Activated T-helper 1 cell treated with anti-CD3 and anti-CD28 coated beads, Interleukin-12 subunit alpha, Interleukin-12 subunit beta, Interleukin-2, Interleukin-4 antibody, amounts not matched to agents 30 ng/mL and 10 ng/mL and 1 ng/mL, durations not matched to agents 14 hours and 24 hours and 36 hours (primary cell): ENCODE measurements around the gene AGBL1. TPM values are rescaled to one million over a fixed set of nuclear protein-coding genes. Genes with fewer than 3 reads are reported as not detected.
"Not testable (repeated sequence)": the region's sequence is repeated elsewhere in the genome, so short reads cannot be mapped to it uniquely, and the experiment has no call there.

Experiments used
- DNase-seq: peaks from one replicate; pipeline ENCODE4 v3.0.0; 2021; ENCODE audit warnings: low spot score
- H3K27ac Mint-ChIP-seq: one replicate; pipeline ENCODE4 v1.8.0; 2021; ENCODE audit warnings: mild to moderate bottlenecking, mixed read lengths
- H3K27me3 Mint-ChIP-seq: one replicate; pipeline ENCODE4 v1.8.0; 2022; ENCODE audit warnings: mild to moderate bottlenecking, moderate library complexity, mixed read lengths; ENCODE audit not compliant: insufficient read depth
- H3K36me3 Mint-ChIP-seq: one replicate; pipeline ENCODE4 v1.8.0; 2021; ENCODE audit warnings: low read depth, mixed read lengths
- H3K4me1 Mint-ChIP-seq: one replicate; pipeline ENCODE4 v1.8.0; 2021; ENCODE audit warnings: low read depth, mixed read lengths
- H3K4me3 Mint-ChIP-seq: one replicate; pipeline ENCODE4 v1.8.0; 2021; ENCODE audit warnings: mild to moderate bottlenecking, moderate library complexity, mixed read lengths
- H3K9me3 Mint-ChIP-seq: one replicate; pipeline ENCODE4 v1.8.0; 2021; ENCODE audit warnings: mixed read lengths
- intact Hi-C: fragments of 100-400 bp; cut with micrococcal nuclease; formaldehyde crosslinking; loops from one replicate; pipeline ENCODE4 v1.15.1; 2024
- total RNA-seq: library from RNA; stranded (reverse); gene quantifications from 2 replicates; pipeline ENCODE4 v1.2.3, GENCODE V29; 2022

AGBL1 gene
- total RNA-seq, 1 donor from 2014 or later, result not detected

DNA sequence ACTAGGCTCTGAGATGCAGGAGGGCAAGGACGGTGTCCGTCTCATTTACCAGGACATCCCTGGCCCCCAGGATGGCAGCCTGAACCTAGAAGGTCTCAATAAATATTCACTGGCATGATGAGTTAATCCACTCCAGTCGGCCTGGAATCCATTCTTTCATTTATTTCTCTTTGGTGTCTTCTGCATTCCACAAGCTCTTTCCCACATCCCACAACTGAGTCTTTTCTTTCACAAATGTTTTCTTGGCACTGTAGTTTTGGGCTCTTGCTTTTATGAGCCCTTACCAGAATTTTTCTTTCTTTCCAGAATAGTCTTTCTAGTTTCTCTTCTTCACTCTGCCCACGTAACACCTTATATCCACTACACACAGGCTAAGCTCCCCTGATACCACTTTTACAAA lies 778.0 kb downstream of the AGBL1 start:
- Mint-ChIP-seq H3K4me1 (no peaks in the 10 kb centered on the region), H3K4me3 (no peak overlapping the region), H3K27me3 (no peaks in the 10 kb centered on the region), H3K9me3 (no peaks in the 10 kb centered on the region), H3K27ac (no peak overlapping the region), H3K36me3 (no peaks in the 10 kb centered on the region)
- intact Hi-C loops, result no loop called here
- no peak for DNase-seq

DNA sequence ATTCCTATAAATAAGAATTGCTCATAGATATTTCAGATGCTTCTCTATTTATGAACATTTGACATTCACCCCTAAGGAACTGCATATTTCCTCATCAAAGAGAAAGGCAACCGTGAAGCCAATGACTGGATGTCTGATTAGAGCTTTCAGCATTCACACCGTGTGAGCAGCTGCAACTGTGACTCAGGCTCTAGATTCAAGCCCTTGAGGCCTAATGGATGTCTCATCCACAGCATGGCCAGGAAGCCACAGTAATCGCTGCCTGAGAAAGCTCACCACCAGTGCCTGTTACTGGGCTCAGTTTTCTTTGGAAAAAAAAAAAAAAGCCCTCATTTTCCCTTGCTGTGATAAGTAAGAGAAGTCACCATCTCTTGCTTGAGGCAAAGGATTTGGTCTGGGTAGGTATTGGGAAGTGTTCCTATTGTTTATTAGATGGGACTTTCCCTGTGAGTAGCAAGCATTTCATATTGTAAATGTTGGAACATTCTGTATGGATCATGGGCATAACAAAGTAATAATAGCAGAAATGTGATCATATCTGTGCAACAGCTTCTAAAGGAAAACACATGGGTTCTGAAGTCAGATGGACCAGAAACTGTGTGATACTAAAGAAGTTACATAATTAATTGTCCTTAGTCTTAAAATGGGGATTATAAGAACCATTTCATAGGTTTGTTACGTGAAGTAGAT lies 783.7 kb downstream of the AGBL1 start:
- DNase-seq, result no peak
- Mint-ChIP-seq H3K4me1 (no peaks in the 10 kb centered on the region), H3K27ac (no peak overlapping the region), H3K4me3 (no peak overlapping the region), H3K9me3 (no peaks in the 10 kb centered on the region), H3K36me3 (no peaks in the 10 kb centered on the region), H3K27me3 (no peaks in the 10 kb centered on the region)
- intact Hi-C loops, result no loop called here

DNA sequence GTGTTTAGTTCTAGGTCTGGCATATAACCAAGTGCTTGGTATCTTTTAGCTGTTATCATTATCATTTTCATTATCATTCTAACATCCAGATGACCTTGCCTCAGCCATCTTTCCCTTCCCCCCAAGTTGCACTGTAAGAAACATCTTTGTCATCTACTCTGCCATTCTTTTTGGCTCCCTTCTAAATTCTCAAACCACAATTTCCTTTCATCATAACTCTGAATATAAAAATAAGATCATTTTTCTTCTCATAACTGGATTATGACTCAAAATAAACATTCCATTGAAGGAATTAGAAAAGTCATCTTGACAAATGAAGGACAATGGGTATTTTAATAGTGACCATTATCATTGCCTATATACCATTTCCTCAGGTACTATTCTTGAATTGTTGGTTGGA lies 786.2 kb downstream of the AGBL1 start:
- Mint-ChIP-seq H3K27me3 (no peaks in the 10 kb centered on the region), H3K36me3 (no peaks in the 10 kb centered on the region), H3K9me3 (no peaks in the 10 kb centered on the region), H3K27ac (no peak overlapping the region), H3K4me1 (no peaks in the 10 kb centered on the region), H3K4me3 (no peak overlapping the region)
- intact Hi-C loops, result no loop called here
- DNase-seq, result no peak

DNA sequence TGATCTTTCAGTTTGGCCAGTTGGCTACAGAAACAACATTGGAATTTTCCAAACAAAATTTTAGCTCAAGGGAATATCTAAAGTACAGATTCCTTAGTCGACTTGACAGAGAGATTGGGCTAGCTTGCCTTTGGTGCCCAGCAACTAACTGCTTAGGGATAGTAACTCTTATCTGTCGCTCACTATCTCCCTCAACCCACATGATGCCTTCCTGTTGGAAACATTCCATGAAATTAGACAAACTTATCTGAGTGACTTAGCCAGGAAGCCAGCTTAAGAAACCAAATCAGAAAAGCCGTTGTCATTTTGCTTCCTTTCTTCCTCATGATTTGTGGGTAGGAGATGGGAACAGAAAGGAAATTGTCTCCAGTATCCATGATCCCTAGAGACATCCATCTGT lies 791.2 kb downstream of the AGBL1 start:
- Mint-ChIP-seq H3K9me3 (no peaks in the 10 kb centered on the region), H3K4me3 (no peak overlapping the region), H3K4me1 (no peaks in the 10 kb centered on the region), H3K36me3 (no peaks in the 10 kb centered on the region), H3K27me3 (no peaks in the 10 kb centered on the region), H3K27ac (no peak overlapping the region)
- DNase-seq, result no peak
- intact Hi-C loops, result no loop called here

DNA sequence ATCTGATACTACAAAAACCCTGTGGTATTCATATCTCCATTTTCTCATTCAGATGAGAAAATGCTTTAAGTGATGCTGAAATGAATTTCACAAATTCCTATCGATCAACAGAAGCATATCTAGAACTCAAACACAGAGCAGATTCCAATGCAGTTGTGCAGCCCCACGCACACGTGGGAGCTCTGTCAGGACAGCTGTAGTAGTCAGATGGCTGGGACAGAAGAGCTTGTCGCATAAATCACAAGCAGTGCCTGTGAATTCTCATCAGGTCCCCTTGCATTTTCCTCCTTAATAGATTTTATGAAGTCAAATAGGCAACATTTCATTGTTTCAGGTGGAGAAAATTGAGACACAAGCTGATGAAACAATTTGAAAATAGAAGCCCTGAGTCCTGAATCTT lies 792.3 kb downstream of the AGBL1 start:
- Mint-ChIP-seq H3K36me3 (no peaks in the 10 kb centered on the region), H3K4me1 (no peaks in the 10 kb centered on the region), H3K9me3 (no peaks in the 10 kb centered on the region), H3K27me3 (no peaks in the 10 kb centered on the region), H3K27ac (no peak overlapping the region), H3K4me3 (no peak overlapping the region)
- intact Hi-C loops, result no loop called here
- no peak for DNase-seq

DNA sequence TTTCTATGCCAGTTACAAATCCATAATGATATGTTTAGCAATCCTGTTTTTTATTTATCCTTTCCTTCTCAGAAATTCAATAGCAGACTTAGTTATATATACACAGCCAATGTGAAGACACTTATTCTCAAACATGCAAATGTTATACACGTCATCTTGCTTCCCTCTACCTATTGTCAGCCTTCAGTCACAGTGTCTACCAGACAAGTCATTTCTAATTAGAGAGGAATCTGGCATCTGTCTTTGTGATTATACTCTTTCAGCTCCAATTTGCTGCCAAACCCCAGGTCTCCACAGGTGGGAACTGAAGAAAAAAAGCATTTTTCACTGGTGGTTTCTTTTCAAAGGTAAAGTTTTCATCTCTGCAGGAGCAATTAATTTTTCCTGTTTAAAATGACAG lies 793.1 kb downstream of the AGBL1 start:
- no peak overlapping the region for H3K4me3 Mint-ChIP-seq
- no peaks in the 10 kb centered on the region for H3K27me3 Mint-ChIP-seq
- H3K27ac Mint-ChIP-seq, result no peak overlapping the region
- no peak for DNase-seq
- H3K9me3 Mint-ChIP-seq, result no peaks in the 10 kb centered on the region
- intact Hi-C loops, result no loop called here
- H3K4me1 Mint-ChIP-seq, result no peaks in the 10 kb centered on the region
- H3K36me3 Mint-ChIP-seq, result no peaks in the 10 kb centered on the region

DNA sequence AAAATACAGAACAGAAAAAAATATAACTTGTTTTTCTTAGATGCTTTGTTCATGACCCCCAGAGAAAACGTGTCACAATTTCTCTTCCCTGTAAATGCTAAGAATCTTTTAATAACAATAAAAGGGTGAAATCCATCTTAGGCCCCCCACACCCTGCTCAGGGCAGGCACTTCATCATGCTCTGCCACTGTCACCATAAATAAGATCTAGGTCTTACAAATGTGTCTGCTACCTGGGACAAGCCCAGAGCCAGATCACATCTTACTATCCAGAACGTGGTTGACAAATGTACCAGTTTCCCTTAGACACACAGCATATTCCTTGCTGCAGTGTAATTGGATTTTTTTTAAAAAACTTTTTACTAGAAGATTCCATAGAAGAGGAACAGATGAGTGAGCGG lies 795.4 kb downstream of the AGBL1 start:
- Mint-ChIP-seq H3K27me3 (no peaks in the 10 kb centered on the region), H3K4me3 (no peak overlapping the region), H3K36me3 (no peaks in the 10 kb centered on the region), H3K27ac (no peak overlapping the region), H3K9me3 (no peaks in the 10 kb centered on the region), H3K4me1 (no peaks in the 10 kb centered on the region)
- intact Hi-C loops, result no loop called here
- DNase-seq, result no peak

DNA sequence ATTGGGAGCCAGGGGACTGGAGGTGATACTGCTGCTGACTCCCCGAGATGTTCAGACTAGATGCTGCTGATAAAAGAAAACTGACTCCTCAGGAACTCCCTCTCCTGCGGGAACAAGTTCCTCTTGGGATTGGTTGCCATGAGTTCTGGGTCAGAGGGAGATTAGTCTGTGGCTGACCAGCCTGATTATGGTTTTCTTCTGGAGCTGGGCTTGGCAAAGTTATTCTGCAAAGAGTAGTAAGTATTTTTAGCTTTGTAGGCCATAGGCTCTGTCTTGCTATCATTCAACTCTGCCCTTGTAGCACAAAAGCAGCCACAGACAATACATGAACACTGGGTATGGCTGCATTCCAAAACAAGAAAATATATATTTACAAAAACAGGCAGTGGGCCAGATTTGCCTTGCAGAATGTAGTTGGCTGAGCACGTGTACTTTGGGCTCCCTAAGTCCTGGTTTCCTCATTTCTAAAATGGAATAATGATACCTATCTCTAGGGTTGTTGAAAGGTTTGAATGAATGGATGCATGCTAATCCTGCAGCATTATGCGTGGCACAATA lies 796.8 kb downstream of the AGBL1 start:
- no peaks in the 10 kb centered on the region for H3K4me1 Mint-ChIP-seq
- H3K36me3 Mint-ChIP-seq, result no peaks in the 10 kb centered on the region
- intact Hi-C loops, result no loop called here
- H3K27ac Mint-ChIP-seq, result no peak overlapping the region
- H3K9me3 Mint-ChIP-seq, result no peaks in the 10 kb centered on the region
- H3K4me3 Mint-ChIP-seq, result no peak overlapping the region
- no peak for DNase-seq
- H3K27me3 Mint-ChIP-seq, result no peaks in the 10 kb centered on the region

DNA sequence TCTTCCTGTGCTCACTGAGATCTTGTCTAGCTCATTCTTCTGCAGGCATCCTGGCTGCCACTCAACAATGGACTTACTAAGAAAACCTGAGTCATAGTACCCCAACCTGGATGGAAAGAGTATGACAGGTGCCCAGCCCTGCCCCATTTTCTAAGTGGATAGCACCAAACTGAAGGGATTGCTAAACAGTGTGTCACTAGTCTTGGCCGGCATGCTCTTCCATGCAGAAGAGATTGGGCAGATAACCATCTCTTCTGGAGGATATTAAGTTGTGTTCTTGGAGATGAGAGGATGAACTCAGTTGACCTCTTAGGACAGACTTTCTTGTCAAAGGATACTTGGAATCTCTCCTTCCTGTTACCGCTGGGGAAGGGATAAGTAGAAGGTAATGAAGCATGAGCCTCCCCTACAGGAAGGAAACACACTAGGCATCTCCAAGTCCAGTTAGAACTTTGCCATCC lies 797.5 kb downstream of the AGBL1 start:
- no peaks in the 10 kb centered on the region for H3K4me1 Mint-ChIP-seq
- H3K9me3 Mint-ChIP-seq, result no peaks in the 10 kb centered on the region
- no peaks in the 10 kb centered on the region for H3K36me3 Mint-ChIP-seq
- intact Hi-C loops, result no loop called here
- DNase-seq, result no peak
- no peak overlapping the region for H3K4me3 Mint-ChIP-seq
- no peaks in the 10 kb centered on the region for H3K27me3 Mint-ChIP-seq
- no peak overlapping the region for H3K27ac Mint-ChIP-seq

DNA sequence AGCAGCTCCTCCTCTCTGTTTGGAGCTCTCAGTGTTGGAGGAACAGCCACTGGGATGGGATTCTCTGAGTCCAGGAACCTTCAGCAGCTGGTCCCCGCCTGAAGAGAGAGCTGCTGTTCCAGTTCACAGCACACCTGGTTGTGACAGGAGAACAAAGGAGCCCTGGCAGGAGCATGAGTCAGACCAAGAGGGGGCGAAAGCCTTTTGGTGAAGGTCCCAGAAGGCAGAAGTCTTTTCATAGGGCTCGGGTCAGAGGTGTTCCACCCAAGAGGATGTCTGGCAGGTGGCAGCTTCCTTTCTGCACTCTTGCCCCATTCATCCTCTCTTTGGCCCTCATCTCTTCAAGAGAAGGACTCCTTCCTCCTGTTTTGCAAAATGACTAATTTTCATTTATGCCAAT lies 799.2 kb downstream of the AGBL1 start:
- H3K4me3 Mint-ChIP-seq, H3K9me3 Mint-ChIP-seq, H3K27ac Mint-ChIP-seq, H3K4me1 Mint-ChIP-seq, DNase-seq, H3K36me3 Mint-ChIP-seq, intact Hi-C loops, H3K27me3 Mint-ChIP-seq: not testable (repeated sequence)

DNA sequence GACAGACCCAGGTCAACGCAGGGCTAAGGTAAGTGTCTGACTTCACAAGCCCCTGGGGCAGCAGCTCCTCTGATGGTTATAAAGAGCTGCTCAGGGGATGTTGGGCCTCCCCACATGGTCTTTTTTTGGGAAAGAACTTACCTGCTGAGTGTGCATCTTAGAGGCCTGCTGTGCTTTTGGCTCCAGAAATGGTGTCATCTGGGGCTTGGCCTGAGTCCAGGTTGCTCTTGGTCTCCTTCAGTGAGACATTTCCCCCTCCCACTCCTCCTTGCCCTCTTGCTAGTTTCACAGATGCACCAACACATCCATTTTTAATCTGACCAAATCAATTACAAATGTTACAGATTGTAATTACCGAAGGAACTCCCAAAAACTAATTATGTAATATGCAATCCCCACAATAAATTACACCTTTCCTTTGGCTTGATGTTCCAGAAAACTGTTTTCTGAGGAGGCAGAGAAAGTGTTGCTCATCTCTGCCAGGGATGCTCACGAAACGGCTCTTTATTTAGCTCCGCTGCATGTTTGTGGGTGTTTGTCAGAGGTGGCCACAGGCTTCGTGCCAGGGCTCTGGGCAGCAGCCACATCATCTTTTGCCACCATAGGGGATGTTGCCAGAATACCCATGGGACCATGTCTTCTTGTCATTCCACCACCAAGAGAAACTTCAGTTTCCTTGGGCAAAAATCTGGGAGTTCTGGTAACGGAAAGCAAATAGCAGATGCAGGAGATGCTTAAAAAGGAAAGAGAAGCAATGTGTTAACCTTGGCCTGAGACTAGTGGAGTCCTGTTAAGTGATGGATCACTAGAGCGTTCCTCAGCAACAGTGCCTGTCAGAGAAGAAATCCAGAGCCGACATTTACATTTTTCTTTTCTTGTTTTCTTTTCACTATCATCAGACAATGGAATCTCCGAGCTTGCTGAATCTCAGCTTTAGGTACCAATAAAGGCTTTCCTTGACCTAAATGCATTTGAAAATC lies 799.9 kb downstream of the AGBL1 start:
- H3K27me3 Mint-ChIP-seq, result no peaks in the 10 kb centered on the region
- H3K9me3 Mint-ChIP-seq, result no peaks in the 10 kb centered on the region

DNA sequence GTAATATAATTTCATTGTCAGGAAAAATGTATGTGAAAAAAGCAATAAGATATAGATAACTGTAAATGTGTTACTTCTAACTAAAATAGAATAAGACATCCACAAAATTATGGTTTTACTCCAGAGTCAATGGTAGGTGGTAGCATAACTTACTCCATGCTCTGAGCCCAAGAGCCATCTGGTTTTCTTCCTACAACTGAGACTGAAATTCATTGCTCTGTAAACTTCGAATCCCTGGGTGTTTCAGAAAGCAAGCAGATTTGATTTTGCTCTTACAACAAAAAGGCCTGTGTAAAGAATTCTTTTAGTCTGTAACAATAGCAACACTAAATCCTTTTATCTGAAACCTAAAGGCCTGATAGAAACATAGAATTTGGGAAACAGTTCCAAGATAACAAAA lies 805.9 kb downstream of the AGBL1 start:
- H3K9me3 Mint-ChIP-seq, result no peaks in the 10 kb centered on the region
- H3K4me1 Mint-ChIP-seq, result no peaks in the 10 kb centered on the region
- intact Hi-C loops, result no loop called here
- DNase-seq, result no peak
- no peak overlapping the region for H3K4me3 Mint-ChIP-seq
- H3K27ac Mint-ChIP-seq, result no peak overlapping the region
- no peaks in the 10 kb centered on the region for H3K27me3 Mint-ChIP-seq
- no peaks in the 10 kb centered on the region for H3K36me3 Mint-ChIP-seq

More for the DNA sequence above, 799.9 kb downstream of the AGBL1 start:
- Mint-ChIP-seq H3K4me1 (no peaks in the 10 kb centered on the region), H3K27ac (no peak overlapping the region), H3K4me3 (no peak overlapping the region), H3K36me3 (no peaks in the 10 kb centered on the region)
- intact Hi-C loops, result no loop called here
- no peak for DNase-seq

DNA sequence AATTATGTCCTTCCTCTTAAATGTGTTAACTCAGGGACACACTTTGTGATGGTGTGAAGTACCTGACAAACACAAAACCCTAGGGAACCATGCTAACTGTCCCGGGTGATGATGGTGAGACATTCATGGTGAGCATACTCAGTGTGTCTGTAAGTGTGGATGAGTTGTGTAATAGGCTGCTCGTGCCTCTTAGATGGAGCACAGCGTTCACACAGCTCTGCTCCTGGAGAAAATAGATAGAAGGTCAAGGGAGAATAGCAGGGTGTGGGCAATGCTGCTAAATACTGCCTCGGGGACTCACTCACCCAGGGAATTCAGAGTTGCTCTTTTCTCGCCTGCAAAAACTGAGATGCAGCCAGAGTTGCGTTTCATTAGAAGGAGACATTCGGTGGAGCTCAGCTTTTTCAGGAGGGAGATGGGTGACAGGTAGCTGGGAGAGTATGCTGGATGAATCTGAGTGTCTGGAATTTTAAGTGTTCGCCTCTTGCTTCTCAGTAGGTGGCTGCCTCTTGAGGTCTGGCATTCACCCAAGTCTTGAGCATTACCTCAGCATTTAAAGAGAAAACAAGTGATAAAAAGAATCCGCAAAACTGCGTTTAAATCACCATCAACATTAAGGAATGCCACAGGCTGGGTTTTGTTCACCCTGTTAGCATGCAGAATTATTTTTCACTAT lies 813.2 kb downstream of the AGBL1 start:
- no peak overlapping the region for H3K4me3 Mint-ChIP-seq
- intact Hi-C loops, result no loop called here
- no peaks in the 10 kb centered on the region for H3K9me3 Mint-ChIP-seq
- H3K36me3 Mint-ChIP-seq, result no peaks in the 10 kb centered on the region
- H3K27me3 Mint-ChIP-seq, result no peaks in the 10 kb centered on the region
- no peak for DNase-seq
- no peak overlapping the region for H3K27ac Mint-ChIP-seq
- no peaks in the 10 kb centered on the region for H3K4me1 Mint-ChIP-seq
